PC-3 (cell line): ENCODE data around the gene ZNF750. TPM values are rescaled to one million over a fixed set of nuclear protein-coding genes. Genes with fewer than 3 reads are reported as not detected.

Source experiments
- ATAC-seq: fragments of 200-7000 bp; cut with Tn5 transposase; 2 replicates; pipeline ENCODE4 v1.9.1; 2020; ENCODE audit warnings: mild to moderate bottlenecking, moderate library complexity
- BruUV-seq: library from RNA; stranded (reverse); fragments of 400-500 nt; replicated peaks from 2 replicates; lab custom pipeline; 2021; lab: Mats Ljungman, UMichigan
- CTCF ChIA-PET: fragments of 300-600 bp; sonication (Branson Sonifier 250); formaldehyde crosslinking; loops from one replicate; lab custom pipeline; 2022; ENCODE audit warnings: antibody characterized with exemption; lab: Charles Lee
- POLR2A ChIA-PET: fragments of 300-600 bp; sonication (Branson Sonifier 250); formaldehyde crosslinking; loops from one replicate; lab custom pipeline; 2022; ENCODE audit warnings: antibody characterized with exemption; ENCODE audit not compliant: unreplicated experiment; lab: Charles Lee
- DNase-seq: peaks from one replicate; pipeline ENCODE4 v3.0.0-alpha.2; 2015
- H2AFZ ChIP-seq: fragments of 300-600 bp; sonication (generic); 2 replicates; pipeline ENCODE4 v1.6.0; 2016; ENCODE audit warnings: antibody characterized with exemption, low read length
- H3F3A ChIP-seq: fragments of 300-600 bp; sonication (generic); one replicate; pipeline ENCODE4 v1.6.0; 2017; ENCODE audit warnings: antibody characterized with exemption, low read length, control low read depth, mild to moderate bottlenecking; ENCODE audit not compliant: unreplicated experiment
- H3K27ac ChIP-seq: fragments of 300-600 bp; sonication (generic); 2 replicates; pipeline ENCODE4 v1.5.1; 2016; ENCODE audit warnings: mild to moderate bottlenecking, low read length
- H3K27me3 ChIP-seq: fragments of 300-600 bp; sonication (generic); 2 replicates; pipeline ENCODE4 v1.6.1; 2016; ENCODE audit warnings: low read length, mixed read lengths
- H3K36me3 ChIP-seq: fragments of 300-600 bp; sonication (generic); 2 replicates; pipeline ENCODE4 v1.6.1; 2016; ENCODE audit warnings: low read depth, mixed run types, low read length, mixed read lengths
- H3K4me1 ChIP-seq: fragments of 300-600 bp; sonication (generic); 2 replicates; pipeline ENCODE4 v1.5.1; 2016; ENCODE audit warnings: low read length; ENCODE audit not compliant: insufficient read depth
- H3K4me2 ChIP-seq: fragments of 300-600 bp; sonication (generic); 2 replicates; pipeline ENCODE4 v1.6.0; 2016; ENCODE audit warnings: low read length
- H3K4me3 ChIP-seq: fragments of 300-600 bp; sonication (generic); 2 replicates; pipeline ENCODE4 v1.5.1; 2016; ENCODE audit warnings: mild to moderate bottlenecking, low read length, mixed read lengths
- H3K79me2 ChIP-seq: fragments of 300-600 bp; sonication (generic); 2 replicates; pipeline ENCODE4 v1.6.1; 2017; ENCODE audit warnings: low read length, mixed read lengths
- H3K9ac ChIP-seq: fragments of 300-600 bp; sonication (generic); 2 replicates; pipeline ENCODE4 v1.6.0; 2016; ENCODE audit warnings: mild to moderate bottlenecking, low read length
- H3K9me2 ChIP-seq: fragments of 300-600 bp; sonication (generic); replicated peaks from 2 replicates; pipeline ENCODE4 v1.6.1; 2016; ENCODE audit warnings: mixed run types, low read length, mixed read lengths
- H3K9me3 ChIP-seq: fragments of 300-600 bp; sonication (generic); 2 replicates; pipeline ENCODE4 v1.6.1; 2016; ENCODE audit warnings: low read length, mixed read lengths
- H4K20me1 ChIP-seq: fragments of 300-600 bp; sonication (generic); 2 replicates; pipeline ENCODE4 v1.6.1; 2016; ENCODE audit warnings: low read length, mixed read lengths
- EZH2 ChIP-seq: fragments of 300-600 bp; sonication (generic); IDR thresholded peaks from one replicate; pipeline ENCODE4 v1.6.1; 2017; ENCODE audit warnings: antibody characterized with exemption, mild to moderate bottlenecking, low read length; ENCODE audit not compliant: unreplicated experiment
- EZH2phosphoT487 ChIP-seq: fragments of 300-600 bp; sonication (generic); IDR thresholded peaks from 2 replicates; pipeline ENCODE4 v1.6.1; 2018; ENCODE audit warnings: mild to moderate bottlenecking, antibody characterized with exemption, low read length, borderline replicate concordance
- intact Hi-C: fragments of 100-400 bp; cut with micrococcal nuclease; formaldehyde crosslinking; loops from 2 replicates; pipeline ENCODE4 v1.9.0; 2023
- total RNA-seq: library from RNA; depleted of rRNA; stranded (reverse); fragments of >200 nt; gene quantifications from 2 replicates; pipeline ENCODE4 v1.2.3, GENCODE V29; 2014
- TF ChIP-seq, protein P1 (sequence below): fragments of 300-600 bp; sonication (generic); conservative IDR thresholded peaks from 2 replicates; pipeline ENCODE4 v1.5.1; 2017; ENCODE audit warnings: antibody characterized with exemption, low read depth, mild to moderate bottlenecking, low read length

Gene ZNF750
- total RNA-seq, 1 experiment from 2014 or later: not detected

DNA sequence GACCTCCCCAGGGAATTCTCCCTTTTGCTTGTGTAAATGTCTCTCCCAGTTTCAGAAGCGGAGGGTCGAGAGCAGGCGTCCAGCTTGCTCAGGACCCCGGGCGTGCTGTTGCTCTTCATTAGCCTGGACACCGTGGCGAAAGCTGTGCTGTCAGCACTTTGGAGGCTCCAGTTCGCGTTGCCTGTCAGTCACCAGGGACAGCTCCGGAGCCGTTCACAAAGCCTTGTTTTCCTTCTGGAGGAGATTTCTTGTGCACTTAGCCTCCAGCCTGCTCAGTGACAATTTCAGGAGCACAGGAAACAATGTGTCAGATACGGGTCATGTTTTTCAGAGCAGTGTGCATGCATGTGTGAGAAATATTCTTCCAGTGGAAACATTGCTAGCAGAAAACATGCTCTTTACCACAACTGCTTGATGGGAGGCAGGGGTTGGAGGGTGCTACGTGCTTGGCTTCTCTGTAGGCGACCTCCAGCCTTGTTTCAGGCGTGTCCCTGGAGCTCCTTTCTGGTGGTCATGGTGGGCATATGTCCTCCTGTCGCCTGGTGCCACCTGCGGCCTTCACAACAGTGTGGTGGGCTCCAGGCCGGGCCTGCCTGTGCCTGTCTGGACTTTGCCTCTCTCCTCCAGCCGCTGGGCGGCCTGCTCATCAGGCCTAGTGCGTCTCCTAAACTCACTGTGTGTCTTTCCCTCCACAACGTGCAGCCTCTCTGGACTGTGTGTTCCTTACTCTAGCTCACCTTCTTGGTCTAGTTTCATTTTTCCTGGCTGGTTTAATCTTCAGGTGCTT is 29.0 kb downstream of the ZNF750 start:
- intact Hi-C loops: no loop called here
- CTCF ChIA-PET: no interaction called here
- no peaks in the 10 kb centered on the region for H3K9me2 ChIP-seq
- no peak for TF ChIP-seq EZH2
- TF ChIP-seq, protein P1, sequence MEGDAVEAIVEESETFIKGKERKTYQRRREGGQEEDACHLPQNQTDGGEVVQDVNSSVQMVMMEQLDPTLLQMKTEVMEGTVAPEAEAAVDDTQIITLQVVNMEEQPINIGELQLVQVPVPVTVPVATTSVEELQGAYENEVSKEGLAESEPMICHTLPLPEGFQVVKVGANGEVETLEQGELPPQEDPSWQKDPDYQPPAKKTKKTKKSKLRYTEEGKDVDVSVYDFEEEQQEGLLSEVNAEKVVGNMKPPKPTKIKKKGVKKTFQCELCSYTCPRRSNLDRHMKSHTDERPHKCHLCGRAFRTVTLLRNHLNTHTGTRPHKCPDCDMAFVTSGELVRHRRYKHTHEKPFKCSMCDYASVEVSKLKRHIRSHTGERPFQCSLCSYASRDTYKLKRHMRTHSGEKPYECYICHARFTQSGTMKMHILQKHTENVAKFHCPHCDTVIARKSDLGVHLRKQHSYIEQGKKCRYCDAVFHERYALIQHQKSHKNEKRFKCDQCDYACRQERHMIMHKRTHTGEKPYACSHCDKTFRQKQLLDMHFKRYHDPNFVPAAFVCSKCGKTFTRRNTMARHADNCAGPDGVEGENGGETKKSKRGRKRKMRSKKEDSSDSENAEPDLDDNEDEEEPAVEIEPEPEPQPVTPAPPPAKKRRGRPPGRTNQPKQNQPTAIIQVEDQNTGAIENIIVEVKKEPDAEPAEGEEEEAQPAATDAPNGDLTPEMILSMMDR: no peak
- TF ChIP-seq EZH2phosphoT487: no peak
- H2AFZ ChIP-seq: no peak overlapping the region
- no peaks in the 10 kb centered on the region for H3K9me3 ChIP-seq
- DNase-seq (no peak), ATAC-seq (no peak)
- no peak overlapping the region for H3K9ac ChIP-seq
- no TSS peak for BruUV-seq
- H3K27ac ChIP-seq: no peak overlapping the region
- POLR2A ChIA-PET: no interaction called here
- no peak overlapping the region for H3K4me3 ChIP-seq
- H3K79me2 ChIP-seq: no peaks in the 10 kb centered on the region
- no peaks in the 10 kb centered on the region for H3F3A ChIP-seq
- H3K4me1 ChIP-seq: no peaks in the 10 kb centered on the region
- H3K4me2 ChIP-seq: no peak overlapping the region
- H3K36me3 ChIP-seq: peaks cover 4% of the 10 kb centered on the region; the same call in 1 of the 2 replicates
- no peaks in the 10 kb centered on the region for H4K20me1 ChIP-seq
- no peaks in the 10 kb centered on the region for H3K27me3 ChIP-seq

- DNase-seq: no peak
- Histone ChIP-seq H3K4me3 (no peak overlapping the region), H3K9me2 (no peaks in the 10 kb centered on the region), H3K4me2 (no peak overlapping the region), H3K79me2 (no peaks in the 10 kb centered on the region), H3K9ac (no peak overlapping the region), H3K9me3 (no peaks in the 10 kb centered on the region), H3K27ac (no peak overlapping the region), H3F3A (no peaks in the 10 kb centered on the region), H3K4me1 (no peaks in the 10 kb centered on the region), H3K27me3 (no peaks in the 10 kb centered on the region), H4K20me1 (no peaks in the 10 kb centered on the region), H2AFZ (no peak overlapping the region), H3K36me3 (peaks cover 4% of the 10 kb centered on the region; the same call in 1 of the 2 replicates)
- ATAC-seq: no peak
- ChIA-PET POLR2A (no interaction called here), CTCF (no interaction called here)
- no peak for TF ChIP-seq EZH2phosphoT487
- intact Hi-C loops: no loop called here
- BruUV-seq: no TSS peak
These were observed 30.6 kb downstream of the ZNF750 start for GRCh38 chr17:82808921-82809905.

- ATAC-seq: no peak
- no peaks in the 10 kb centered on the region for H4K20me1 ChIP-seq
- TF ChIP-seq, protein P1: no peak
- TF ChIP-seq EZH2phosphoT487 (no peak), EZH2 (no peak)
- H3K36me3 ChIP-seq: no peaks in the 10 kb centered on the region; the same call in 1 of the 2 replicates
- H3K4me3 ChIP-seq: no peak overlapping the region
- no peaks in the 10 kb centered on the region for H3K79me2 ChIP-seq
- H2AFZ ChIP-seq: no peak overlapping the region
- no peaks in the 10 kb centered on the region for H3K27me3 ChIP-seq
- H3K4me2 ChIP-seq: no peak overlapping the region
- no peaks in the 10 kb centered on the region for H3K9me3 ChIP-seq
- H3F3A ChIP-seq: no peaks in the 10 kb centered on the region
- POLR2A ChIA-PET: no interaction called here
- intact Hi-C loops: no loop called here
- H3K9me2 ChIP-seq: no peaks in the 10 kb centered on the region
- H3K4me1 ChIP-seq: no peaks in the 10 kb centered on the region
- no peak for DNase-seq
- no TSS peak for BruUV-seq
- H3K27ac ChIP-seq: no peak overlapping the region
- no peak overlapping the region for H3K9ac ChIP-seq
- CTCF ChIA-PET: no interaction called here
These were observed 31.8 kb downstream of the ZNF750 start for GRCh38 chr17:82808006-82808405.
